Activated naive CD8-positive, alpha-beta T cell treated with anti-CD3 and anti-CD28 coated beads, Interleukin-2, amount 50 U/mL, for 16 hours (primary cell): Measurements from ENCODE around the gene TBC1D3H.
"Not testable (repeated sequence)": the region's sequence is repeated elsewhere in the genome, so short reads cannot be mapped to it uniquely, and the experiment has no call there.

Experiments
- DNase-seq: peaks from one replicate; pipeline ENCODE4 v3.0.0-alpha.2; 2020; ENCODE audit warnings: low read depth, low spot score

Gene TBC1D3H

GRCh38 chr17:36388385-36389245, at the start of gene TBC1D3H:
TBC1D3H (minus strand) TSS chr17:36388435; CDS start chr17:36386895, 1,540 bp downstream.
- not testable (repeated sequence) for DNase-seq

- DNase-seq = not testable (repeated sequence)
These were observed 40.7 kb upstream of the TBC1D3H start for GRCh38 chr17:36428891-36429290.

GRCh38 chr17:36415180-36415941, 27.1 kb upstream of the TBC1D3H start:
- not testable (repeated sequence) for DNase-seq

GRCh38 chr17:36390943-36391645, 2.9 kb upstream of the TBC1D3H start:
- DNase-seq = not testable (repeated sequence)

GRCh38 chr17:36375938-36376337, 12.3 kb downstream of the TBC1D3H start:
- not testable (repeated sequence) for DNase-seq

- not testable (repeated sequence) for DNase-seq
These were observed 25.7 kb downstream of the TBC1D3H start for GRCh38 chr17:36362496-36362895.
